Forelimb muscle (tissue), 1 donor: Measurements from ENCODE around the gene RYR2. TPM values are rescaled to one million over a fixed set of nuclear protein-coding genes. Genes with fewer than 3 reads are reported as not detected.
"Not testable (repeated sequence)": the region's sequence is repeated elsewhere in the genome, so short reads cannot be mapped to it uniquely, and the experiment has no call there.

Experiments used
- DNase-seq: peaks from one replicate; pipeline ENCODE4 v3.0.0-alpha.2; 2013; ENCODE audit warnings: low read depth
- polyA plus RNA-seq: library from polyadenylated mRNA; unstranded; fragments of 120-200 nt; gene quantifications from one replicate; pipeline ENCODE4 v1.2.1, GENCODE V29; 2013; ENCODE audit not compliant: insufficient read length

RYR2 gene
- polyA plus RNA-seq, 1 donor: 2.4 TPM

- DNase-seq: no peak
Measured at GRCh38 chr1:237340892-237341291, 298.9 kb downstream of the RYR2 start.

- DNase-seq: no peak
Measured at GRCh38 chr1:237341391-237341790, 299.4 kb downstream of the RYR2 start.

GRCh38 chr1:237342730-237343129, 300.7 kb downstream of the RYR2 start:
- DNase-seq: no peak

- no peak for DNase-seq
Measured at GRCh38 chr1:237352747-237353146, 310.8 kb downstream of the RYR2 start.

- no peak for DNase-seq
Measured at GRCh38 chr1:237353918-237354317, 311.9 kb downstream of the RYR2 start.

GRCh38 chr1:237355022-237355421, 313.0 kb downstream of the RYR2 start:
- no peak for DNase-seq

- DNase-seq: no peak
Measured at GRCh38 chr1:237358555-237358954, 316.6 kb downstream of the RYR2 start.

- no peak for DNase-seq
Measured at GRCh38 chr1:237367758-237368157, 325.8 kb downstream of the RYR2 start.

GRCh38 chr1:237371477-237371876, 329.5 kb downstream of the RYR2 start:
- not testable (repeated sequence) for DNase-seq

- peak; percentile 34 for DNase-seq
Measured at GRCh38 chr1:237383791-237384190, 341.8 kb downstream of the RYR2 start.

GRCh38 chr1:237384213-237384612, 342.2 kb downstream of the RYR2 start:
- DNase-seq: no peak

- no peak for DNase-seq
Measured at GRCh38 chr1:237386362-237387143, 344.6 kb downstream of the RYR2 start.

GRCh38 chr1:237387144-237387505, 345.1 kb downstream of the RYR2 start:
- DNase-seq: no peak

GRCh38 chr1:237390823-237391222, 348.8 kb downstream of the RYR2 start:
- DNase-seq: no peak

- DNase-seq: no peak
Measured at GRCh38 chr1:237393632-237394031, 351.6 kb downstream of the RYR2 start.

- DNase-seq: no peak
Measured at GRCh38 chr1:237394281-237394680, 352.3 kb downstream of the RYR2 start.

- peak; percentile 41 for DNase-seq
Measured at GRCh38 chr1:237396426-237396825, 354.4 kb downstream of the RYR2 start.

GRCh38 chr1:237398751-237399150, 356.8 kb downstream of the RYR2 start:
- no peak for DNase-seq

GRCh38 chr1:237405912-237406311, 363.9 kb downstream of the RYR2 start:
- DNase-seq: no peak

- DNase-seq: no peak
Measured at GRCh38 chr1:237411621-237412020, 369.6 kb downstream of the RYR2 start.

- no peak for DNase-seq
Measured at GRCh38 chr1:237416924-237417655, 375.1 kb downstream of the RYR2 start.

- DNase-seq: no peak
Measured at GRCh38 chr1:237428809-237429208, 386.8 kb downstream of the RYR2 start.

- no peak for DNase-seq
Measured at GRCh38 chr1:237429252-237429651, 387.3 kb downstream of the RYR2 start.
